Thoracic aorta (tissue), 2 donors: ENCODE measurements around the gene SLX9. TPM values are rescaled to one million over a fixed set of nuclear protein-coding genes. Genes with fewer than 3 reads are reported as not detected.

Experiments
- ATAC-seq: fragments of 150-250 bp; one replicate; pipeline ENCODE4 v1.8.0; 2017; ENCODE audit warnings: low read depth; ENCODE audit not compliant: insufficient number of reproducible peaks, low FRiP score
- DNase-seq: peaks from one replicate; pipeline ENCODE4 v3.0.0-alpha.2; 2020; ENCODE audit warnings: low spot score
- H3K27ac ChIP-seq, 2 donors: fragments of 200-600 bp; sonication (generic); 1 replicate in 1 of 2; 2 replicates in 1 of 2; pipeline ENCODE4 v1.5.1; 2016; ENCODE audit warnings: mild to moderate bottlenecking in 2 of 2, moderate library complexity in 2 of 2
- H3K27me3 ChIP-seq: fragments of 200-600 bp; sonication (generic); replicated peaks from 2 replicates; pipeline ENCODE4 v1.6.0; 2016; ENCODE audit warnings: mild to moderate bottlenecking; ENCODE audit not compliant: insufficient read depth
- H3K36me3 ChIP-seq: fragments of 200-600 bp; sonication (generic); one replicate; pipeline ENCODE4 v1.5.1; 2016
- H3K4me1 ChIP-seq, 2 donors: fragments of 200-600 bp; sonication (generic); 1 replicate in 1 of 2; 2 replicates in 1 of 2; pipeline versions ENCODE4 v1.5.1 to v1.6.0; 2016; ENCODE audit warnings: low read depth in 2 of 2, mild to moderate bottlenecking in 1 of 2; ENCODE audit not compliant: control insufficient read depth in 1 of 2
- H3K4me3 ChIP-seq: fragments of 200-600 bp; sonication (generic); 2 replicates; pipeline ENCODE4 v1.5.1; 2016; ENCODE audit warnings: mild to moderate bottlenecking
- H3K9me3 ChIP-seq: fragments of 200-600 bp; sonication (generic); 2 replicates; pipeline ENCODE4 v1.5.1; 2016
- total RNA-seq, 2 donors: library from RNA; depleted of rRNA; stranded (reverse); fragments of >200 nt; gene quantifications; one replicate each; pipeline versions ENCODE4 v1.1.0 to v1.2.3, GENCODE V29; 2016
- TF ChIP-seq, protein P1 (sequence below): fragments of 200-600 bp; sonication (generic); IDR thresholded peaks from one replicate; pipeline ENCODE4 v1.5.1; 2019; ENCODE audit warnings: antibody characterized with exemption

Gene SLX9
- total RNA-seq, 2 donors from 2014 or later, result 5.9 to 10.6 TPM

DNA sequence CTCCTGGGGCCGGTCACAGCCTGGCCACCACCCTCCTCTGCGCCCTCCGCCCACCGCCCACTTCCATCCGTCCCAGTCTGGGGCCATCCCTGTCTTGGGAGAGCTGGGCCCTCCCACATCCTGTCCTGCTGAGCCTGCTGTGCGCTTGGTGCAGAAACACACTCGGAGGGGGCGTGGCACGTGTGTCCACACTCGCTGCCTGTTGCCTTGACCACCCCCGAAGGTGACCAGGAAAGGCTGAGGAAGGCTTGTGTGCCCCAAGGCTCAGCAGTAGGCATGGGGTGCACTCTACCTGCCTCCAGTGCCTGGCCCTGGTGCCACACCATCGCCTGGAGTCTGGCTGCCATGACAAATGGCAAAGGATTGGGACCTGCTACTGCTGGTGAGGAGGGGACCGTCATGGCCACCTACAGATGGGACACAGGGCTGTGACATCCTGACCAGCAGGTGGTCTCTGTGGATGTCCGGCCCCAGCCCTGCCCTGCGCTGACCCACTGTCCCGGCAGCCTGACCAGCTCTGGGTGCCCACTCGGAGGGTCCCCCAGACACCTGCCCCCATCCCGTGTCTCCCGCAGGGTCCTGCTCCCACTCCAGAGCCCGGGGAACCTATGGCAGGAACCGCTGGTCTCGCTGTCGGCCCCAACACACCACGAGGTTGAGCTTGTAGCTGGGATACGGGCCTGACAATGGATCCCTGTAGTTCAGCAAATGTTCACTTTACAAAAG, 43.1 kb upstream of the SLX9 start:
- H3K4me3 ChIP-seq, result no peak overlapping the region
- TF ChIP-seq, protein P1, sequence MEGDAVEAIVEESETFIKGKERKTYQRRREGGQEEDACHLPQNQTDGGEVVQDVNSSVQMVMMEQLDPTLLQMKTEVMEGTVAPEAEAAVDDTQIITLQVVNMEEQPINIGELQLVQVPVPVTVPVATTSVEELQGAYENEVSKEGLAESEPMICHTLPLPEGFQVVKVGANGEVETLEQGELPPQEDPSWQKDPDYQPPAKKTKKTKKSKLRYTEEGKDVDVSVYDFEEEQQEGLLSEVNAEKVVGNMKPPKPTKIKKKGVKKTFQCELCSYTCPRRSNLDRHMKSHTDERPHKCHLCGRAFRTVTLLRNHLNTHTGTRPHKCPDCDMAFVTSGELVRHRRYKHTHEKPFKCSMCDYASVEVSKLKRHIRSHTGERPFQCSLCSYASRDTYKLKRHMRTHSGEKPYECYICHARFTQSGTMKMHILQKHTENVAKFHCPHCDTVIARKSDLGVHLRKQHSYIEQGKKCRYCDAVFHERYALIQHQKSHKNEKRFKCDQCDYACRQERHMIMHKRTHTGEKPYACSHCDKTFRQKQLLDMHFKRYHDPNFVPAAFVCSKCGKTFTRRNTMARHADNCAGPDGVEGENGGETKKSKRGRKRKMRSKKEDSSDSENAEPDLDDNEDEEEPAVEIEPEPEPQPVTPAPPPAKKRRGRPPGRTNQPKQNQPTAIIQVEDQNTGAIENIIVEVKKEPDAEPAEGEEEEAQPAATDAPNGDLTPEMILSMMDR, result no peak
- H3K4me1 ChIP-seq, result no peaks in the 10 kb centered on the region
- DNase-seq, result no peak
- H3K27ac ChIP-seq, result no peak overlapping the region
- peaks cover 2% of the 10 kb centered on the region for H3K36me3 ChIP-seq
- H3K27me3 ChIP-seq, result no peaks in the 10 kb centered on the region
- no peaks in the 10 kb centered on the region for H3K9me3 ChIP-seq
- no peak for ATAC-seq

DNA sequence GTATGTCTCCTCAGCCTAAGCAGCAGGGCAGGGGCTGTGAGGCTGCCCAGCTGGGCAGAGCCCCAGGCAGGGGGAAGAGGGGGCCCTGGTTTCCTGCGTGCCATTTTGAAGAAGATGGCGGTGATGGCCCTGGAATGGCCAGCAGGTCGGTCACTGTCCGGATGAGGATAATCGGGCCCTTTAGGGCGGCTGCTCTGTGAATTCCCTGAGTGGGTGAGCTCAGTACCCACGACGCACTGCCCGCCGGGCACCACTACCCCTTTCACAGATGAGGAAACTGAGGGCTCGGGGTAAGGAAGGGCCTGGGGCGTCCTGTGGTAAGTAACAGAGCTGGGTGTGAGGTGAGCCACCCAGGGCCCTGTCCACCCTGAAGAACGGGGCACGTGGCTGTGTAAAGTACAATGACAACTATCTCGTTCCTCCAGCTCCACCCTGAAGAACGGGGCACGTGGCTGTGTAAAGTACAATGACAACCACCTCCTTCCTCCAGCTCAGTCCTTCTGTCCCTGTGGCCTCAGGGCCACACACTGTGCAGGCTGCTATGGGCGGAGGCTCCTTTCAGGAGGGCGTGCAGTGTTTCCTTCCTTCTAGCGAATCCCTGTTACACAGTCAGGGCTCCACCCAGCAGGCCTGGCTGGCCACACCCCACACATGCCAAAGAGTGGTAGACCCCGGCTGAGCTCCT, 42.4 kb upstream of the SLX9 start:
- H3K27ac ChIP-seq, result no peak overlapping the region
- H3K27me3 ChIP-seq, result no peaks in the 10 kb centered on the region
- no peaks in the 10 kb centered on the region for H3K9me3 ChIP-seq
- ATAC-seq (no peak), DNase-seq (no peak)
- H3K36me3 ChIP-seq, result peaks cover 3% of the 10 kb centered on the region
- H3K4me1 ChIP-seq, result no peaks in the 10 kb centered on the region
- H3K4me3 ChIP-seq, result no peak overlapping the region
- TF ChIP-seq, protein P1, result no peak

DNA sequence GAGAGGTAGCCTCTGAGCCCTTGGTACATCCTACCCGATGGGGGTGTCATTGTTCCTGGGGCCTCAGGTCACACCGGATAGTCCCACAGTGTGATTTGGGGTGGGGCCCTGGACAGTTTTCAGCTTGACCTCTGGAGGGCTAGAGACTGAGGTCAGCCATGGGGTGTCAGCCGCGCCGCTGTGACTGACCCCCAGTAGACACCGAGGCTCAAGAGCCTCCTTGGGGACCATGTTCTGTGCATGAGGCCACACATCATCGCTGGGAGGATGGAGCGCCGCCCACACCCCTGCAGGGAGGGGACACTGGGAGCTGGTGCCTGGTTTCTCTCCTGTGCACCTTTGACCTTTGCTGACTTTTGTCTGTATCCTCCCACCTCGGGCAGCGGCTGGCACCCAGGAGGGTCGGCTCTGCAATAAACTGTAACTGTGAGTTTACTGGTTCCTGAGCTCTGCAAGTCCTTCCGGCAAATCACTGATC, 41.8 kb upstream of the SLX9 start:
- ATAC-seq, result no peak
- Histone ChIP-seq H3K27ac (no peak overlapping the region), H3K36me3 (peaks cover 3% of the 10 kb centered on the region), H3K9me3 (no peaks in the 10 kb centered on the region), H3K27me3 (no peaks in the 10 kb centered on the region), H3K4me3 (no peak overlapping the region), H3K4me1 (no peaks in the 10 kb centered on the region)
- TF ChIP-seq, protein P1, result no peak
- no peak for DNase-seq

DNA sequence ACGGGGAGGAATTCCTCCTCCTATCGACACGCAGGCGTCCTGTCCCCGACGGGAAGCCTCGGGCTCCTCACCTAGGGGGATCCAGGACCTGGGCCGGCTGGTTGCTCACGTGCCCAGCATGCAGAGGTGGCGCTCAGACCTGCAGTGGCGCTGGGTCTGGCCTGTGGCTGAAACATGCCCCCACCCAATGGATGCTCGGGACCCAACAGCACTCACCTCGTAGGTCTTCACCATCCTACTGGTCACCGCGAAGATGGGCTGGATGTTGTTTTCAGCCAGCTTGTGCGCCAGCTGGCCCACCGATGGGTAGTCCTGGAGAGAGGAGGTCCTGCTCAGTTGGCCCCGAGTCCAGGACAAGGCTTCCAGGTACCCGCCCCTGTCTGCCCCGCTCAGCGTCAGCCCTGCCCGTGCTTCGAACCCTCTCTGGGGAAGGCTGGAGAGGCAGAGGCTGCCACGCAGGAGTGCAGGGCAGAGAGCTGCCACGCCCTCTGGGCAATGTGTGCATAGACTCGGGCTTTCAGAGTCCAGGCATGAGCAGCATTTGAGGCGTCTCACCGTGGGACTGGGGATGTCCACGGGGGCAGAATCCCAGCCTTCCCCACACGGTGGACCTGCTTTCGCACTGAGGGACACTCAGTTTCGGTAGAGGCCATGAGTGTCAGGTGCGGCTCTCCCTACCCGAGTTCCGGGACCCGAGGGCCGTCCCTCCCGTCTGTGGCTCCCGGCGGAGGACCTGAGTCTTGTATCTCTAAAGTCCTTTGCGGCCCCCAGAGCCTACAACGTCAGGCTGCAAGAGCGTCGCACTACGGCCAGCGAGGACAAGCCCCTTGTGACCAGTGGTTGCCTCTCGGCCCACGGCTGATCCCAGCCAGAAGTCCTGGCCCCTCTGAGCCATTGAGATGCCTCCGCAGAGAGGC, 40.7 kb upstream of the SLX9 start:
- no peaks in the 10 kb centered on the region for H3K27me3 ChIP-seq
- DNase-seq (no peak), ATAC-seq (no peak)
- no peak overlapping the region for H3K27ac ChIP-seq
- no peaks in the 10 kb centered on the region for H3K9me3 ChIP-seq
- TF ChIP-seq, protein P1, result no peak
- H3K36me3 ChIP-seq, result peaks cover 3% of the 10 kb centered on the region
- H3K4me1 ChIP-seq, result no peaks in the 10 kb centered on the region
- H3K4me3 ChIP-seq, result no peak overlapping the region
